Osteocyte (in vitro differentiated cells): ENCODE measurements around the gene PRR20A. TPM values are rescaled to one million over a fixed set of nuclear protein-coding genes. Genes with fewer than 3 reads are reported as not detected.

ENCODE experiments used
- DNase-seq: peaks from one replicate; pipeline ENCODE4 v3.0.0; 2021; ENCODE audit warnings: mixed read lengths; ENCODE audit not compliant: unreplicated experiment; ENCODE audit errors: extremely low spot score
- H3K27ac Mint-ChIP-seq: one replicate; pipeline ENCODE4 v1.8.0; 2021; ENCODE audit warnings: mild to moderate bottlenecking, mixed read lengths; ENCODE audit not compliant: unreplicated experiment
- H3K27me3 Mint-ChIP-seq: one replicate; pipeline ENCODE4 v1.8.0; 2021; ENCODE audit warnings: mixed read lengths; ENCODE audit not compliant: unreplicated experiment
- H3K36me3 Mint-ChIP-seq: one replicate; pipeline ENCODE4 v1.8.0; 2021; ENCODE audit warnings: mixed read lengths; ENCODE audit not compliant: unreplicated experiment
- H3K4me1 Mint-ChIP-seq: one replicate; pipeline ENCODE4 v1.8.0; 2021; ENCODE audit warnings: mixed read lengths; ENCODE audit not compliant: unreplicated experiment
- H3K4me3 Mint-ChIP-seq: one replicate; pipeline ENCODE4 v1.8.0; 2021; ENCODE audit warnings: mild to moderate bottlenecking, moderate library complexity, mixed read lengths; ENCODE audit not compliant: unreplicated experiment
- H3K9me3 Mint-ChIP-seq: one replicate; pipeline ENCODE4 v1.8.0; 2021; ENCODE audit warnings: mixed read lengths; ENCODE audit not compliant: unreplicated experiment
- total RNA-seq: library from RNA; stranded (reverse); gene quantifications from 2 replicates; pipeline ENCODE4 v1.2.1, GENCODE V29; 2021
- TF ChIP-seq, protein P1 (sequence below): fragments of 200-600 bp; sonication (generic); IDR thresholded peaks from 2 replicates; pipeline ENCODE4 v1.5.0; 2021; ENCODE audit warnings: antibody characterized with exemption, mild to moderate bottlenecking, moderate library complexity

Gene PRR20A
- total RNA-seq, 1 donor from 2014 or later, result not detected

DNA sequence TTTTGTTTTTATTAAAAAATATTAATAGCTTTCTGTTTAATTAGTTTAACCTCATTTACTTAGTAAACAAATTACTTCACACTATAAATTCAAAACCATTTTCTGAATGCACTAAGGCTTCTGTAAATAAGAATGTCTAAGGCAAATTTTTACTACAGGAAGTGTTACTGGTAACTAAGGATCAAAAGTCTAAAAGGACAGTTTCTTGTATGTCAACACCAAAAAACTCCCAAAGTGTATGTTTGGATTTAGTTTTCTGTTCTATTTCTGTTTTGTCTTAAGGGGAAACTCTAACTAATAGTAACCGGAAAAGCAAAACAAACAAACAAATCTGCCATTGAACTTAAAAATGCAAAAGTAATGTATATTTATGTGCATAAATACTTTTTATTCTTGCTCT is 50.9 kb downstream of the PRR20A start:
- no peak for DNase-seq
- H3K4me1 Mint-ChIP-seq, result no peaks in the 10 kb centered on the region
- H3K27ac Mint-ChIP-seq, result no peak overlapping the region
- H3K4me3 Mint-ChIP-seq, result no peak overlapping the region
- no peaks in the 10 kb centered on the region for H3K27me3 Mint-ChIP-seq
- H3K36me3 Mint-ChIP-seq, result no peaks in the 10 kb centered on the region
- TF ChIP-seq, protein P1, sequence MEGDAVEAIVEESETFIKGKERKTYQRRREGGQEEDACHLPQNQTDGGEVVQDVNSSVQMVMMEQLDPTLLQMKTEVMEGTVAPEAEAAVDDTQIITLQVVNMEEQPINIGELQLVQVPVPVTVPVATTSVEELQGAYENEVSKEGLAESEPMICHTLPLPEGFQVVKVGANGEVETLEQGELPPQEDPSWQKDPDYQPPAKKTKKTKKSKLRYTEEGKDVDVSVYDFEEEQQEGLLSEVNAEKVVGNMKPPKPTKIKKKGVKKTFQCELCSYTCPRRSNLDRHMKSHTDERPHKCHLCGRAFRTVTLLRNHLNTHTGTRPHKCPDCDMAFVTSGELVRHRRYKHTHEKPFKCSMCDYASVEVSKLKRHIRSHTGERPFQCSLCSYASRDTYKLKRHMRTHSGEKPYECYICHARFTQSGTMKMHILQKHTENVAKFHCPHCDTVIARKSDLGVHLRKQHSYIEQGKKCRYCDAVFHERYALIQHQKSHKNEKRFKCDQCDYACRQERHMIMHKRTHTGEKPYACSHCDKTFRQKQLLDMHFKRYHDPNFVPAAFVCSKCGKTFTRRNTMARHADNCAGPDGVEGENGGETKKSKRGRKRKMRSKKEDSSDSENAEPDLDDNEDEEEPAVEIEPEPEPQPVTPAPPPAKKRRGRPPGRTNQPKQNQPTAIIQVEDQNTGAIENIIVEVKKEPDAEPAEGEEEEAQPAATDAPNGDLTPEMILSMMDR, result no peak
- peaks cover 12% of the 10 kb centered on the region for H3K9me3 Mint-ChIP-seq

Other genes with a start within 250 kb of the PRR20A start
- not detected in 2 replicates for gene PRR20B, start 6.6 kb downstream of the PRR20A start, total RNA-seq
- not detected in 2 replicates for gene PRR20C, start 13.1 kb downstream of the PRR20A start, total RNA-seq
- not detected in 2 replicates for gene PRR20D, start 19.7 kb downstream of the PRR20A start, total RNA-seq
- not detected in 2 replicates for gene PRR20E, start 26.3 kb downstream of the PRR20A start, total RNA-seq